ENCODE results near the gene OR6B1. TPM values are rescaled to one million over a fixed set of nuclear protein-coding genes. Genes with fewer than 3 reads are reported as not detected.

Gene OR6B1
- total RNA-seq, 2 donors from 2014 or later = not detected

GRCh38 chr7:144023171-144023827 is 23.2 kb downstream of the OR6B1 start:
- Histone ChIP-seq H3K9me3 (no peaks in the 10 kb centered on the region), H3K4me1 (replicated peaks) (no peaks in the 10 kb centered on the region), H3K27ac (no peak overlapping the region), H3K27me3 (replicated peaks; ENCODE audit: insufficient read depth) (no peaks in the 10 kb centered on the region), H3K36me3 (no peaks in the 10 kb centered on the region), H3K4me3 (no peak overlapping the region)
- no peak for DNase-seq (ENCODE audit: low spot score)
- intact Hi-C loops (cut with DNase I) = no loop called here
- 74% methylated on average over 4 of the region's 4 CpGs for WGBS
- TF ChIP-seq POLR2AphosphoS5 (IDR thresholded peaks at IDR 0.05) = no peak
- TF ChIP-seq, protein P1, sequence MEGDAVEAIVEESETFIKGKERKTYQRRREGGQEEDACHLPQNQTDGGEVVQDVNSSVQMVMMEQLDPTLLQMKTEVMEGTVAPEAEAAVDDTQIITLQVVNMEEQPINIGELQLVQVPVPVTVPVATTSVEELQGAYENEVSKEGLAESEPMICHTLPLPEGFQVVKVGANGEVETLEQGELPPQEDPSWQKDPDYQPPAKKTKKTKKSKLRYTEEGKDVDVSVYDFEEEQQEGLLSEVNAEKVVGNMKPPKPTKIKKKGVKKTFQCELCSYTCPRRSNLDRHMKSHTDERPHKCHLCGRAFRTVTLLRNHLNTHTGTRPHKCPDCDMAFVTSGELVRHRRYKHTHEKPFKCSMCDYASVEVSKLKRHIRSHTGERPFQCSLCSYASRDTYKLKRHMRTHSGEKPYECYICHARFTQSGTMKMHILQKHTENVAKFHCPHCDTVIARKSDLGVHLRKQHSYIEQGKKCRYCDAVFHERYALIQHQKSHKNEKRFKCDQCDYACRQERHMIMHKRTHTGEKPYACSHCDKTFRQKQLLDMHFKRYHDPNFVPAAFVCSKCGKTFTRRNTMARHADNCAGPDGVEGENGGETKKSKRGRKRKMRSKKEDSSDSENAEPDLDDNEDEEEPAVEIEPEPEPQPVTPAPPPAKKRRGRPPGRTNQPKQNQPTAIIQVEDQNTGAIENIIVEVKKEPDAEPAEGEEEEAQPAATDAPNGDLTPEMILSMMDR (IDR thresholded peaks at IDR 0.05) = no peak
- TF ChIP-seq POLR2A (IDR thresholded peaks at IDR 0.05) = no peak

DNA sequence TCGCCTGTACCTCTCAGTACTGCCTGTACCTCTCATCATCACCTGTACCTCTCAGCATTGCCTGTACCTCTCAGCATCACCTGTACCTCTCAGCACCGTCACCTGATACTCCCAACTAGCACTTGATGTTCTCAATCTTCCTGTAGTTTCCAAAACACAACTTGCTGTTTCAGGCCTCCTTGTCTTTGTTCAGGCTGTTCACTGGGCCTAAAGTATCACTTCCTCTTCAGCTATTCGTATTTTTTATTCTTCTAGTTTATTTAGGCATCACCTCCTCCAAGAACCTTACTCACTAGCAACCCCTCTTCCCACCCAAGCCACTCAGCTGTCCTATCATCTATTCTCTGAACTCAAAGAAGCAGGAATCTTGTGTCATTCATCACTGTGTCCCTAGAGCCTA is 24.1 kb downstream of the OR6B1 start:
- Histone ChIP-seq H3K9me3 (no peaks in the 10 kb centered on the region), H3K4me1 (replicated peaks) (no peaks in the 10 kb centered on the region), H3K27ac (no peak overlapping the region), H3K4me3 (no peak overlapping the region), H3K36me3 (no peaks in the 10 kb centered on the region), H3K27me3 (replicated peaks; ENCODE audit: insufficient read depth) (no peaks in the 10 kb centered on the region)
- intact Hi-C loops (cut with DNase I) = no loop called here
- no peak for DNase-seq (ENCODE audit: low spot score)
- TF ChIP-seq, protein P1 (IDR thresholded peaks at IDR 0.05) = no peak
- TF ChIP-seq POLR2AphosphoS5 (IDR thresholded peaks at IDR 0.05) = no peak
- TF ChIP-seq POLR2A (IDR thresholded peaks at IDR 0.05) = no peak
- WGBS = 82% methylated on average over 3 of the region's 3 CpGs

DNA sequence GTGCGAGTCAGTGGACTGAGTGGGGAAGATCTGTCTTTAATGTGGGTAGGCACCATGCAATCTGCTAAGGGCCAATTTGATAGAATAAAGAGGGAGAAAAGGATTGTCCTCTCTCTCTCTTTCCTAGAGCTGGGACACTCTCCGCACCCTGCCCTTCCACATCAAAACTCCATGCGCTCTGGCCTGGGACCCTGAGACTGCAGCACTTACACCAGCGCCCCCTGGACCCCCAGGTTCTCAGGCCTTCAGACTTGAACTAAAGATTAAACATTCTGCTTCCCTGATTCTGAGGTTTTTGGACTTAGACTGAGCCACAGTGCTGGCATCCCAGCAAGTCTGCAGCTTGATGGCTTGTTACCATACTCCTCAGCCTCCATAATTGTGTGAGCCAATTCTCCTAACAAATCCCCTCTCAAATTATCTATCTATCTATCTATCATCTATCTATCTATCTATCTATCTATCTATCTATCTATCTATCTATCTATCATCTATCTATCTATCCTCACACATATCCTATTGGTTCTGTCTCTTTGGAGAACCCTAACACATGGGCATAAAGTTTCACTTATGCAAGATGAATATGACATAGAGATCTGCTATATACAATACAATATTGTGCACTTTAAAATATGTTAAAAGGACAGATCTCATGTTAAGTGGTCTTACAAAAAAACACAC is 26.2 kb downstream of the OR6B1 start:
- TF ChIP-seq, protein P1 (IDR thresholded peaks at IDR 0.05) = no peak
- TF ChIP-seq POLR2A (IDR thresholded peaks at IDR 0.05) = no peak
- TF ChIP-seq POLR2AphosphoS5 (IDR thresholded peaks at IDR 0.05) = no peak
- H3K36me3 ChIP-seq = no peaks in the 10 kb centered on the region
- no peaks in the 10 kb centered on the region for H3K27me3 ChIP-seq (replicated peaks; ENCODE audit: insufficient read depth)
- intact Hi-C loops (cut with DNase I) = no loop called here
- H3K27ac ChIP-seq = no peak overlapping the region
- no peak overlapping the region for H3K4me3 ChIP-seq
- no peaks in the 10 kb centered on the region for H3K4me1 ChIP-seq (replicated peaks)
- H3K9me3 ChIP-seq = no peaks in the 10 kb centered on the region
- WGBS = 53% methylated on average over 4 of the region's 4 CpGs
- DNase-seq (ENCODE audit: low spot score) = no peak

GRCh38 chr7:144027070-144027469 is 26.9 kb downstream of the OR6B1 start:
- Histone ChIP-seq H3K9me3 (no peaks in the 10 kb centered on the region), H3K27me3 (replicated peaks; ENCODE audit: insufficient read depth) (no peaks in the 10 kb centered on the region), H3K27ac (no peak overlapping the region), H3K36me3 (no peaks in the 10 kb centered on the region), H3K4me1 (replicated peaks) (no peaks in the 10 kb centered on the region), H3K4me3 (no peak overlapping the region)
- 5% methylated on average over 3 of the region's 3 CpGs for WGBS
- no peak for DNase-seq (ENCODE audit: low spot score)
- TF ChIP-seq, protein P1 (IDR thresholded peaks at IDR 0.05) = peak in 3 of 4 experiments; percentile 34 to 63 (median 50)
- TF ChIP-seq POLR2A (IDR thresholded peaks at IDR 0.05) = no peak
- TF ChIP-seq POLR2AphosphoS5 (IDR thresholded peaks at IDR 0.05) = no peak
- intact Hi-C loops (cut with DNase I) = no loop called here

- Histone ChIP-seq H3K9me3 (no peaks in the 10 kb centered on the region), H3K36me3 (no peaks in the 10 kb centered on the region), H3K4me1 (replicated peaks) (no peaks in the 10 kb centered on the region), H3K4me3 (no peak overlapping the region), H3K27me3 (replicated peaks; ENCODE audit: insufficient read depth) (no peaks in the 10 kb centered on the region), H3K27ac (no peak overlapping the region)
- no peak for TF ChIP-seq POLR2AphosphoS5 (IDR thresholded peaks at IDR 0.05)
- TF ChIP-seq, protein P1 (IDR thresholded peaks at IDR 0.05) = no peak
- TF ChIP-seq POLR2A (IDR thresholded peaks at IDR 0.05) = no peak
- intact Hi-C loops (cut with DNase I) = no loop called here
- WGBS = 58% methylated on average over 1 of the region's 1 CpG
- no peak for DNase-seq (ENCODE audit: low spot score)
These were observed 27.9 kb downstream of the OR6B1 start for GRCh38 chr7:144027974-144028373.
